Stimulated activated CD4-positive, alpha-beta T cell treated with anti-CD3 and anti-CD28 coated beads, Interleukin-12 subunit alpha, Interleukin-12 subunit beta, amount 100 ng/mL, for 4 hours (primary cell): Measurements from ENCODE around the gene CDH26.

ENCODE experiments used
- DNase-seq: peaks from one replicate; pipeline ENCODE4 v3.0.0-alpha.2; 2020

CDH26 gene

DNA sequence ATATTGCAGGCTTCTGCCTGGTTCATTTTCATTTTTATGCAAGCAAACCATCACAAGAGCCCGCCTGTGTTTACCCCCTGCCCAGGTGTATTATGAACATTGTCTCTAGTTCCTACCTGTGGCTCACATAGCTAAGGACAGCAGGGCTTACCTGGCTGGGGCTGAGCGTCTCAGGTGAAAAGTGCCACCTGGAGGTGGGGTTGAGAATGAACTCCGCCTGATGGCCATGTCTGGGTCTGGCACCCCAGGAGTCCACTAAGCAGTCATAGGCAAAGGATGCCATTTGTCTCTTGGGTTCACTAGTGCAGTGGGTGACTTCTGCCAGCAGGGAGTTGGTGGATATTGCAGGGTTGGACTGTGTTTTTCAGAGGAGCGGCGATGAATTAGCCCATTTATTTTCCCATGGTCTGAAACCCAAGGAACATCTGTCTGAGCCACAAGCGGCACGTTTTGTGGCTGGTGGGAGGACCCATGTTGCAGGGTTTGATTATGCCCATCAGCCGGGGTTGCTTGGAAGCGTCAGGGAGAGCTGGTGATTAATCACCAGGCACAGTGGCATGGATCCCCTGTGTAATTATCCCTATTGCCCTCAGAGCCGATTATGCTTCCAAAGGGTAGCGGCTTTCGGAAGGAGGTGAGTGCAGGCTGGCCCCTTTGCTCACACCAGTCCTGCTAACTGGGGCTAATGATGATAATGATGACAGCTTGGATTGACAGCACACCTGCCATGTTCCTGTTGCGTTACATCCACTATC lies 92.1 kb downstream of the CDH26 start:
- DNase-seq: no peak

DNA sequence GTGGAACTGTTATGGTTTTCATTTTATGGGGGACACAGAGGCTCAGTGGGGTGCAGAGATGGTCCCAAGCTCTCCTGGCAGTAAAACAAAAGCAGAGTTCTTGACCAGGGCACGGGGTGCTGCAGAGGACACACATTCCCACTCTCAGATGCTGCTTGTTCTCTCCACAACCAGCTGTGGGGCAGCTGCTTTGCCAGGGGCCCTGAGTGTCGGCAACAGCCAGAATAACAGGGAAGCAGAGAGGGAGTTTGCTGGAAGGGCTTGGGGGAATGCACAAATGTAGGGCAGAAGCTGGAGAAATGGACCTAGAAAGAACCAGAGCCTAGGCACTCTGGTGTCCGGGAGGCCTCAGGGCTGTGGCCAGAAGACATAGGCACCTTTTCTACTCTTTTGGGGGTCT lies 93.7 kb downstream of the CDH26 start:
- DNase-seq: no peak

DNA sequence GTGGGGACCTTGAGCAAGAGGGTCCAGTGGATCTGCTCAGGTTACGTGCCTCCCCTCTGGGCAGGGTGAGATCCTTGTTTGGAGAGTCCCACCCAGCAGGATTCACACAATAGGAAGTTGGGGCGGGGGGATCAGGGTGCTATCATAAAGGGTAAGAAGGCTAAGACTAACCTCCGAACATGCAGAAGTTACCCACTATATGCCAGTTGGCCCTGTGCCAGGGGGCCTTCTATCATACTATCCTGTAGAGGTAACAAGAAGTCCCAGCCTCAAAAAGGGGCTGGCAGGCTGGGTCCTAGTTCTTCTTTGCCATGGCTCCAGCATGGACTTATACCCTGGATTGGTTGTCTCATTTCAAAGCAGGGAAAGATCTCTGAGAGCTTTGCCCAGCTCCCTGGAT lies 94.1 kb downstream of the CDH26 start:
- DNase-seq: no peak

DNA sequence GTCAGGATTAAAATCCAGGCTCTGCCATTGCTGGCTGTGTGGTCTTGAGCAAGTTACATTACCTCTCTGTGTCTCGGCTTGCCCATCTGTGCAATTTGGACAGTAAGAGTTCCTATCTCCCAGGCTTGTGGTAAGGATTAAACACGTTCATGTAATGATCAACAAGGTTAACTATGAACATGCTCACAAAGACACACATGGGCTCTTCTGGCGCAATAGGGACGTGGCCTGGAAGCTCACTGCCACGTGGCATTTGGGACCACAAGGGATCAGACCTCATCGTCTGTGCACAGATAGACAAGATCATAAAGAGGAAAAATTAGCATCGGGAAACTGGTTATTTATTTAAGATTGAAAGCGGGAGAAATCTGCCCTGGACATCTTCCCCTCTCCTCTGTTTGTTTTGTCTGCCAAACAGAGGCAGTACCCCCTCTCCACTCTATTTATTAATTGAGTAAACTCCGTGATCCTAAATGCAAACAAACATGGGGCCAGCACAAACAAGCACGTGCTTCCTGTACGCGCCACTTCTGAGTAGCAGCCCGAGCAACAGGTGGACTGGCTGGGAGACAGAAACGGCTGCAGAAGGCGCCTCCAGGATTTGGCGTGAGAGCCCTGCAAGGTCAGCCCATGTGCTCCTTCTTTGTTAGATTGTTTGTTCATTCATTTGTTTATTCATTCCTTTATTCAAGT lies 95.0 kb downstream of the CDH26 start:
- no peak for DNase-seq

DNA sequence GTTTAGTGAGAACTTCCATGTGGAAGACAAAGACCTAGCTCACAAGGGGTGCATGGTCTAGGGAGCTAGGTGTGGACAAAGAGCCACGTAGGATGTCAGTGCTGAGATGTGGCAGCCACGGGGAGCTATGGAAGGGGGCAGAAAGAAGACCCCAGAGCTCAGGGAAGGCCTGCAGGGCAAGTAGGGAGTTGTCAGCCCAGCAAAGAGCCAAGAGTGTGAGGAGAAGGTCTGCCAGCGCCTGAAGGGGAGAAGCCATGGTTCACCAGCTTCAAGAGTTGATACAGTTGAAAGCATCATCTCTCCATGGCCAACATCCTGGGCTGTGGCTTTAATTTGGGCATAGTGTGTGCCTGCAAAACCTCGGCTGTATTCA lies 95.6 kb downstream of the CDH26 start:
- DNase-seq: no peak

DNA sequence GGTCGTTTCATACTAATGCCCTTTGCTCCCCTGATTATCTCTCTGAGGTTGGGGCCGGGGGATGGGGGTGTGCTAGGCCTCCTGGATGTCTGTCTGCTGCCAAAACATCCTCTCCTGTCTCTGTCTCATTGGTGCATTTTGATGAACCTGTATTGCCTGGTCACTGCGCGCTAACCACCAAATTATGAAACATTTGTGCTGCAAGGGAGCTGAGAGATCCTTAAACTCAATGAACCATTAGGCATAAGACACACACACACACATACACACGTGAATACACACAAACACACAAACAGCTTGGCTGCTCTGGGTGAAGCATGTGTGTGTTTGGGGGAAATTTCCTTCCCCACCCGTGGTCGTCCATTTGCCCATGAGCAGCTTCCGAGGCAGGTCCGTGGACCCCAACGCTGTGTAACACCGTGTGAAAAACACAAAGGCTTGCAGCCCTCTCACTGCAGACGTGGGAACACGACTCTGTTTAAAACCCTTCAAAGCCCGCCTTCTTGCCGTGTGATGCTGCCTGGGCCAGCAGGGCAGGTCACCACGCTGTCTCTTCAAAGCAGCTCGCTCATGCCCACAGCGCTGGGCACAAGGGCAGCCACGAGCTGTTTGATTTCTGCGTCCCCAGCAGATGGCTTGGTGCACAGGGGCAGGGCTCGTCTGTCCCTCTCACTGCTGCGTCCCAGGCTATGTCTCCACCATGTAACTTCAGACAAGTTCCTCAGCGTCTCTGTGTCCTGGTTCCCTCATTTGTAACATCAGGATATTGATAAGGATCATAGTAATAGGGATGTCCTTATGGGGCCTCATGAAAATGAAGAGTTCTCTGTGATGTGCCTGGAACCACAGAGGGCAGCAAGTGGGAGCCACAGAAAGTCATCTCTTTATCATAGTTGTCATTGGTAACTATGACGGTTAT lies 96.8 kb downstream of the CDH26 start:
- DNase-seq: no peak

DNA sequence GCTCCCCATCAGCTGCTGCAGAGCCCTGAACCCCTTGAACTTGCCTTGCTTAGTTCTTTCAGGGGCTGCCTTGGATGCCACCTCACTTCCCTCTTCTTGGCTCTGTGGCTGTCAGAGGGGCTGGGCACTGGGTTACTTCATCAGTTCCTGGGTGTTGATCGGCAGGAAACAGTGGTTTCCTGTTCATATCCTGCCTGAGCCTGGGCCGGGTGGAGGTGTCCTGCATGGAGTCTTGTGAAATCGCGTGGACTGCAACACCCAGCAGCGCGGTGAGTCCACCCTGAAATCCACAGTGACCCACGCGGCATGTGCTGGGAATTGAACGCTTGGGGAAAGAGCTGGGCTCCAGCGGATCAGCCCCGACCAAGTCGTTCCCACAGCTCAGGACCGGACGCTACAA lies 97.5 kb downstream of the CDH26 start:
- DNase-seq: peak; percentile 8

DNA sequence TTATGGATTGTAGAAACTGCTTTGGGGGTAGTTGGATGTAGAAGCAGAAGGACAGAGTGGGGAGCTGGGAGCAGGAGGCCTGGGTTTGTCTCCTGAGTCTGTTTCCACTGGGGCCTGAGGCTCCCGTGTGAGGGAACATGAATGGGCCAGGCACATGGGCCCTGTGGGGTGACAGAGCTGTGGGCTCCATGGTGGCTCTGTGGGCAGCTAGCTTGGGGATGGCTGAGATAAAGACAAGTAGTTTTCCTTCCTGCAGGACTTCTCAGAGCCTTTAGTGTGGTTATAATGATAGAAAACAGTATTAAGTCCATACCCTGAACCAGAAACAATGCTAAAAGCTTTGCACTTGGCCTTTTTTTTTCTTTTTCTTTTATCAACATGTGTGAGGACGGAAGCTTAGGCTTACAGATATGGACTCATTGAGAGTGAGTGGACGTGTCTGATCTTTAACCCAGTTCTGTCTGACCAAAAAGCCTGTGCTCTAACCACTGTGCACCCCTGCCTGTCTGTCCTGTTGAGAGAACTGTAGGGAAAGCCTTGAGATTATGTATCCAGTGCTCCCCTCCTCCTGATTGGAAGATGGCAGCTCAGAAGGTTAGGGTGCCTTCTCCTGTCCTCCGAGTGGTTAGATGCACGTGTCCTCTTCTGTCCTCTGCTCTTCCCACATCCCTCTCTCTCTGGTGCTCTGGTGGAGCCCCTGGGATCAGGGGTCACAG lies 98.3 kb downstream of the CDH26 start:
- no peak for DNase-seq

DNA sequence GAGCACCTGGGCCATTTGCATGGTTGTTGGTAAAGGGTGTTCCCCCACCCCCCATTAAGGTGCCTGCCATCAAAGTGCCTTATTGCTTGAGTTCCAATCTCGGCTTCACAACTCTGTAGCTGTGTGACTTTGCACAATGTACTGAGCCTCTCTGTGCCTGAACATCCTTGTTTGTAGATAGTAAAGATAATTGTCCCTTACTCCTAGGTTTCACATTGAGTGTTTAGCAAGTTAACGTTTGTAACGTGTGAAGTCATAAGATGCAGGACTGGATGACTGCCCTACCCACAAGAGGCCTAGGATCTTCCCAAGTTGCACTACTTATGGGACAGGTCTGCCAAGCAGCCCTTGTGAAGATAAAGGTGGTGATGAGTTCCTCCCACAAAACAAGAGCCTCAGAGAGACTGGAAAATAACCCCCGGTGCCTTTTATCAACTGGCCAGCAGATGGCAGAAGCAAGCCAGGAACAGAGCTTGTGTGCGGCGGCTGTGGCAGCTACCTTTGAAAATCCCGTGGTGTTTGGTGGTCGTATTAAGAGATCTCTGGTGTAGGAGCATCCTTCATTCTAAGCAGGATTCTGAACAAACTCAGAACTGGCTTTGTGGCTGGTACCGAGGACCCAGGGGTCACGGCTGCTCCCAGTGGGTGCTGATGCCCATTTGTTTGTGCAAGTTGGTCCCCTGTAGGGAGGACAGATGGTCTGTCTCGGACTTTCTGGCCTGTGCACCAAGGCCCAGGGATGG lies 99.1 kb downstream of the CDH26 start:
- DNase-seq: peak; percentile 54

DNA sequence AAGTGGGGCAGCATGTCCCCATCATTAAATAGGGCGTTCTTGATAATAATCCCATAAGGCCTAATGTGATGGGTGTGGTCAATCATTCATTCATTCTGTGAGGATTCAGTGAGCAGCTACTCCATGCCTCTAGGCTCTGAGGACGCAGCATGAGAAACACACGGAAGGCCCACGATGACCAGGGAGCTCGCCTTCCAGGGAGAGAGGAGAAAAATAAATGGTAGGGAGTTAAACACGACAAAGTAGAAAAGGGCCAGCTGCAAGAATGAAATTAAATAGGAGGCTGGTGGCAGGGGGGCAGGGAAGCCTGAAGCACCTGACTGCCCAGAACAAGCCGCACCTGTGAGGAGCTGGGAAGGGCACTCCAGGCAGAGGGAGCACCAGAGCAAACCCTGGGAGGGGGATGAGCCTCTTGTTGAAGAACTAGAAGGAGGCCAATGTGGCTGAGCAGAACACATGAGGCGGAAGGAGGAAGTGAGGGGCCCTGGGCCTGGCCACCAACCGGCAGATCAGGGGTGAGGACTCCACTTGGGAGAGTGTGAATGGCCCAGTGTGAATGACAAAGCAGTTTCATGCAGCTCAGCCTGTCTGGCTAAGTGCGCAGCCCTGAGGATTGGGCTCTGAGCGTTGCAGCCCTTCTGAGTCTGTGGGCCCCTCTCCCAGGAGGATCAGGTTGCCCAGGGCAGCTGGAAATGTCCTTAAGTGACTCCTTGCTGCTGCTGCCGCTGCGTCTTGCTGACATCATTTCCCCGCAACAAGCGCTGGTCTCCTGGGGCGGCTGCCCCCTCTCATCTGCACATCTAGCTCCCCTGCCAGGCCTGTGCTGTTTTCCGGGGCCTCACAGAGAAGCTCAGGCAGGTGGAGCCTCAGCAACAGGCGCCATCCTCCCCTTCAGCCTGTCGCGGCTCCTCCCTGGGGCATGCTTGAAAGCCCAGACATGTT lies 99.9 kb downstream of the CDH26 start:
- peak; percentile 10 for DNase-seq

DNA sequence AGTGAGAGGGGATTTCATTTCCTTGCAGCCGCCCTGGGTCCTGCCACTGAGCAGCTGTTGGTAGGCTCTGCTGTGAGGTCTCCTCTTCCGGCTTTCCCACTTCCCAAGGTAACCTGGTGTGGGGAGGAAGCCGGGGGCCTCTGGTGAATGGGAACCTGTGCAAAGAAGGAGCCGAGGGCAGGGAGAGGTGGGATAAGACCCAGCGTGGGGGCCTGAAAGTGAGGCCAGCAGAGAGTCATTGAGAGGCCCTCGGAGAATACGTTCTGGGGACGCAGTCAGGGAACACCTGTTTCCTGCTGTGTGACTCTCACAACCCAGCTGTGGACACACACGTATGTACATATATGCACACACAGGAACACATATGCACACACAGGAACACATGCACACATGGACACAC lies 100.7 kb downstream of the CDH26 start:
- no peak for DNase-seq

DNA sequence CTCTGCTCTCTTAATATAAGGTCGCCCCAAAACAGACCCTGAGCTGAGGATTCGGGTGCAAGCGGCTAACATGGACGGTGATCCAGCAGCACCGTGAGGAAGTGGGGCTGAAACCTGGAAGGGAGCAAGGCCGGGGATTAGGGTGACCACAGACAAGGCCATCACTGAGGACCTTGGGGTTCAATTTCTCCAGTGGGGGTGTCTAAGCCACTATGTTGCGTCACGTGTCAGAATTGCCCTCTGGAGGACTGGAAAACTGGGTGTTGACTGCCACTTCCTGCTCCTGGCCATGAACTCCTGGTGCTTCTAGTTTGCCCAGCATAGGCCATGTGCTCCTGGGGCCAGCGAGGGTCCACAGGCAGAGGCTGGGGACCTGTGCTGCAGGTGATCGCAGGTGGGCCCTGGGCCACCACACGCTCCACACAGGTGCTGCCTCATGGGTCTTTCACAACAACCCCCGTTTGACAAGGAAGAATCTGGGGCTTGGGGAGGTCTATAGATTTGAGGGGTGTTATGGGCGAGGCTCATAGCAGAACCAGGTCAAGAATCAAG lies 101.9 kb downstream of the CDH26 start:
- no peak for DNase-seq

DNA sequence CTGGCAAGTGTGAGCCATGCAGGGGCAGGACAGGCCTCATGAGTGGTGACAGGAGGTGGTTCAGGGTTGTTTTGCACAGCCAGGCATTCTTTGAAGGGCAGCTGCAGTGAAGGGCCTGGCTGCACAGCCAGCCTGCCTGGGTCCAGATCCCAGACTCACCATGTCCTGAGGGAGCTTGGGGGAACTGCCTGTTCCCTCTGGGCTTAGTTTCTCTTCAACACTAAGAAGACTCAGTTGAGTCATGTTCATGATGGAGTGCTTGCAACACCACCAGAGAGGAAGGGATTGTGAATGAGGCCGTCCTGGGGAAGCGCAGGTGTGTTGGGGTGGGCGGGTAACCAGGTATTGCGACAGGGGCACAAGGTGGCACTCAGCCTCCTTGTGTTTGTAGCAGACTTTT lies 102.4 kb downstream of the CDH26 start:
- DNase-seq: no peak

DNA sequence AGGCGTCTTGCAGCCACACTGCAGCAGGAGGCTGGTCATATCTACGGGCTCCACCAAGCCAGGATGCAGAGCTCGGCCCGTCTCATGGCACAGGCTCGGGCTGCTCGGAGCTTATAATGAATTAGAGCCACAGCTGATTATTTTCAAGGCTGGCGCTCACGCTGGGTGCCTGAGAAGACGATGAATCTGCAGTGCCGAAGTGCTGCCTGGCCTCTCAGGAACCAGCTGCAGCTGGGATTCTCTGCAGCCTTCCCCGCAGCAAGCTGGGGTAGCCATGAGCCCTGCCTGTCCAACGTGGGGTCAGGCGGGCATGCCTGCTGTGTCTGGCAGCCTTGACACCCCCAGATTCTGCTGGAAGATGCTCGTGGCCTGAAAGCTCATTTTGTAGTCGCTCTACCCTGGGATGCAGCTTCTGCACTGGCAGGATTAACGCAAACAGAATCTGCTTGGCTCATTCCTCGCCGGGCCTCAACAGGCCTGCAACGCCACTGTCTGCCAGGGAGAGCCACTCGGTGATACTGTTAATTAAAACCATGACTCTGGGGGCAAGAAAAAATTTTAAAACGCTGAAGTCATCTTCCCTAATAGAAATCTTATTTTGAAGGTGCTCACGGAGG lies 104.3 kb downstream of the CDH26 start:
- no peak for DNase-seq

DNA sequence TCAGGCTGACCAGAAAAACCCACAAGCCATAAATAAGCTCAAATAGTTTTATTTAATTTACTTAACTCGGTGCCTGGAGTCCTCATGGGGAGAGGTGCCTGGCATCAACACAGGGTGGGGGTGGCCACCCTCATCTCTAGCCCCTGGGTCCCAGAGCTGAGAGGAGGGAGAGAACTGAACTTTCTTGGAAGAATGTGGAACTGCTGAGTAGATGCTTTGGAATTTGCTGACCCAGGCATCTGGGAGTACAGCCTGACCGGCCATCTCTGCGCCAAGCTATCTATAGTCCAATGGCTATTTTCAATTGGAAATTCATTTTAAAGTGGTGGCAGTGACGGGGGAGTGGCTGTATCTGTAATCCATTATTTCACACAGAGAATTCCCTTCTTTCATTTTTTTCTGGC lies 104.8 kb downstream of the CDH26 start:
- DNase-seq: no peak

DNA sequence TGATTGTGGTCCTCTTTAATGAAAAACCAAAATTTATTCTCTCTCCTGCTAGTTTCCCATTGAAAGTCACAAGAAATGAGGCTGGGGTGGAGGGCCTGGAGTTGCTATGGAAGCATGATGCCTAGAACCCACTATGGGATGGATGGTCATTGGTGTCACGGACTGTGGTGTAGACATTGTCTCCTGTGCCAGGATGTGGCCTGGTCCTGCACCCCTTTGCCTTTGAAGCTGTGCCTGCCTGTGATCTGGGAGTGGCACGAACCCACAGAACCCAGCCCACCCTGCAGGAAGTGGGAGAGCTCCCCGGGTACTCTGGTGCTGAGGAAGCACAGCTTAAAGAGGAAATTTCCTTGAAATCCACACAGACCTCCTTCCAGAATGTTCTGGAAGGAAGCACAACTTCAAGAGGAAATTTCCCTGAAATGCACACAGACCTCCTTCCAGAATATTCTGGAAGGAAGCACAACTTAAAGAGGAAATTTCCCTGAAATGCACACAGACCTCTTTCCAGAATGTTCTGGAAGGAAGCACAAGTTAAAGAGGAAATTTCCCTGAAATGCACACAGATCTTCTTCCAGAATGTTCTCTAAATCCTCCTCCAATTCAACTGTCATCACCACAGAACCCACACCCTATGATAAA lies 105.6 kb downstream of the CDH26 start:
- DNase-seq: no peak
